ENCODE measurements around the gene IRAK3.
"Not testable (repeated sequence)": the region's sequence is repeated elsewhere in the genome, so short reads cannot be mapped to it uniquely, and the experiment has no call there.

The IRAK3 gene

DNA sequence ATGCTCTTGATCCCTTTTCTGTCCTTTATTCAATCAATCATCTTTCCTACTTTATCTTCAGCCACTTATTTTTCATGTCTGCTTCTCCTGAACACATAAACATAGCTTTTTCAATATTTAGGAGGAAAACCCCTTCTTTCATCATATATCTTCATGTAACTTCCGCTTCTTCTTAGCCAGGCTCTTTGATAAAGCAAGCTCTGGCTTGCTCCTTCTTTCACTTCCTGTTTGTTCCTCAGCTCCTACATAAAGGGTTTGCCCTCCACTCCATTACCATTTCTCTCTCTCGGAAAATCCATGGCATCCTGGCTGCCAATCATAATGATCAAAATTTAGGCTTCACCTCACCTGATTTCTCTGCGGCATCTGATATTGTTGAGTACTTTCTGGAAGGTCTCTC lies 79.5 kb downstream of the IRAK3 start:
- no peak for FAIRE-seq

DNA sequence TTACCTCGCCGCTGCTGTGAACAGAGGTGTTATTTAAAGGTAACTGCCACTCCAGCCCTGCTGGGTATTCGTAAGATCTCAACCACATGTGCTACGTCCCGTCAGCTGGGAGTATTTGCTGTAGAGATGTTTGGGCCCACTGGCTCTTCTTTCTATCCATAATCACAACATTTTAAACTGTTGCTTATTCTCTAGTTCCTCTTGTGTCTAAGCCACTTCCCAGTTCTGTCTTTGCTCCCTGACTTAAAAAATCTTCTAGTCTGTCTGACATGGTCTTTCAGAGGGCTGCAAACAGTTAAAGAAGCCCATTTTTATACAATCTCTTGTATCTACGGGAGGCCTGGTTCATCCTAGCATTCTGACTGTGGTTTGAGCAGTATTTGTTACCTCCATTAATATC lies 80.1 kb downstream of the IRAK3 start:
- FAIRE-seq: no peak

DNA sequence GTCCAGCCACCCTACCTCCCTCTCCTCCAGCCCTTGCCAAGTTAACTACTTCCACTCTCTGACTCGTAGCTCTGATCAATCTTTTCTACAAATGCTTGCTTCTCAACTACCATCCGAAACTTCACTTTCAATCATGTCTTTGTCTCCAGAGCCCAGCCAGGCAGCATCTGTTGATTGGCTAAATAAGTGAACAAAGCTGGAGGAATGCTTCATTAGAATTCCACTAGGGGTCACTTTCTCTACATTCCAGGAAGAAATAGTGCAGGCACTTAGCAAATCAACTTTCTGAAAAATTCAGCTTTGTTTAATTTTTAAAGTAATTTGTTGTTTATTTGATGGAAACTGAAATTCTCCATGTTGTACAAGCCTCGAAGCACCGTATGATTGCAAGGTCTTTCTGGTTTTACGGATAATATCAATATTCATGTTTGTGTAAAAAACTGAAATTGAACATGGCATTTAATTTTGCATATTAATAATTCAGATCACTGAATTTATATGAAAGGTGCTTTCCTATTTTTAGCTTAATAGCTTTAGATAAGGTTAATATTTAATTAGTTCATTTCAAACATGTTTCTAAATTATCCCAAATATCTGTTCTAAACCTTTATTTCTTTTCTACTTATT lies 80.9 kb downstream of the IRAK3 start:
- FAIRE-seq: peak; percentile 78

DNA sequence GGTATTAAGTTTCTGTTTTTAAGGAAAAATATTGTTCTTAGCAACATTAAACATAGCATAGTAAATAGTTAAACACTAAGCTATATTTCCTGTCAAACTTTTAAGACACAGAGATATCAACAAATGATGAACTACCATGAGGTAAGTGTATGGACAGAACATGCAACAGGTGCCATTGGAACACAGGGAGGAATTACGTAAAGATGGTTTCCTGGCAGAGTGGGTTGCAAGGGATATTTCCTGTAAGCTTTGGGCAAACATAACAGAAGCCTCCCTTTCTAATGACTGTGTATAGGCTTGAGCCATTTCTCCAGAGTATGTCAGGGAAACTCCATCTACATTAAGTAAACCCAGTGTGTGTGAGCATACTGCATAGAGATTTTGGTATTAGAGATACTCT lies 81.6 kb downstream of the IRAK3 start:
- FAIRE-seq: no peak

DNA sequence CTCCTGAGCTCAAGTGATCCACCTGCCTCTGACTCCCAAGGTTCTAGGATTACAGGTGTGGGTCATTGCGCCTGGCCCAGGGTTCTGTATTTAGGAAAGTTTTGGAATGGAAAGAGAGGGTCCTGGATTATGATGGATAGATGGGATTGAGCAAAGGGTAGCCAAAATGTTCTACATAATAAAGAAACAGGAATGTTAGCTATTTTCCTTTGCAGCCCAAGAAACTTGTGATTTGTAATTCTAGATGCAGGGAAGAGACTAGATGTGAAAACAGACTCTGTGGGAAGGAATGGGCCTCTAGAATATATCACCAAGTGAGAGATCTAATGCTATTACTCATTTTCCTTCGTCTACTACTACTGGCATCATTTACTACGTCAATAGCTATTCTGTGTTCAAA lies 83.6 kb downstream of the IRAK3 start:
- no peak for FAIRE-seq

DNA sequence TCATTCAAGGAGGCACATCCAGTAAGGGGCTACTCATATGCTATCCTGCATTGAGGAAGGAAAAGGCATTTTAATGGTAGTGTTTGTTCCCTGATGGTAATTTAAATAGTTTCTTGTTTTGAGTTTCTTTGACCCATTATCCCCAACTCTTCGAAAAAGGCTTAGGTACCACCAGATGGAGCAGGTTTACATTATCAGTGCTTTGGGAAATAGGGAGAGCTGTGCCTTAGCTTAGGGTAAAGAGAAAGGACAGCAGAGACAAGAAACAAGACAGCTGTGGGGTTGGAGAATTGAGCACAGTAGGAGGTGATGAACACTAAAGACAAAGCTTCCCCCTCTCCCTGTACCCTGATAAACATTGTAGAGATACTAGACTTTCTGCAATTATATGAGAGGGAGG lies 84.1 kb downstream of the IRAK3 start:
- no peak for FAIRE-seq

DNA sequence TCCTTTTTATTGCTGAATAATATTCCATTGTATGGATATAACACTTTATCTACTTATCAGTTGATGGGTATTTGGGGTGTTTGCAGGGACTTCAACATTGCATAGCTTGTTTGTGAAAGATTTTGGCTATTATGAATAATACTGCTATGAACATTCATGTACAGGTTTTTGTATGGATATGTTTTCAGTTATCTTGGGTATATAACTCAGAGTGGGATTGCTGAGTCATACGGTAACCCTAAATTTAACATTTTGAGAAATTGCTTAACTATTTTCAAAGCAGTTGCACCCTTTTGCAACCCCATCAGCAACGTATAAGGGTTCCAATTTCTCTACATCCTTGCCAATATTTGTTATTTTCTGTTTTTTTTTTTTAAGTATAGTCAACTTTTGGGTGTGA lies 86.0 kb downstream of the IRAK3 start:
- no peak for FAIRE-seq

DNA sequence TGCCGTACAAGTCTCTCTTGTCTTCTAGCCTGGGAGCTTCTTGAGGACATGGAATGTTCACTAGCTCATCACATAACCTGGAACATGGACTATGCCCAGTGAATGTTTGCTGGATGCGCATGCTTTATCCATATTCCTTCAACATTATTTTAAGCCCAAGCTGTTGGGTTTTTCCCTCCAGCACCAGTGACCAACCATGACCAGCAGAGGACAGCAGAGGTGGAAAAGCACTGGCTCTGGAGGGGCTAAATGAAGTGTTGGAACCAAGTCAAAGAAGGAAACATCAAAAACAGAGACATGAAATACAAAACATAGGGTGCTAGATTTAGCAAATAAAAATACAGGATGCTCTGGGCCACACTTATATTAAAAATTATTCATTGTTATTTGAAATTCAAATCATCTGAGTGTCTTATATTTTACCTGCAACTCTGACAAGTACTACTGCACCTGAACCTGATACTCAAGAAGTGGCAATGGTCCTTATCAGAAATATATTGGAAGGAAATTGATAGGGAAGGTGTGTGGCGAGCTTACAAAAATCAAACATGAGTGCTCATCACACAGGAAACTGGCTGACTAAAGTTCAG lies 90.2 kb downstream of the IRAK3 start:
- FAIRE-seq: no peak

DNA sequence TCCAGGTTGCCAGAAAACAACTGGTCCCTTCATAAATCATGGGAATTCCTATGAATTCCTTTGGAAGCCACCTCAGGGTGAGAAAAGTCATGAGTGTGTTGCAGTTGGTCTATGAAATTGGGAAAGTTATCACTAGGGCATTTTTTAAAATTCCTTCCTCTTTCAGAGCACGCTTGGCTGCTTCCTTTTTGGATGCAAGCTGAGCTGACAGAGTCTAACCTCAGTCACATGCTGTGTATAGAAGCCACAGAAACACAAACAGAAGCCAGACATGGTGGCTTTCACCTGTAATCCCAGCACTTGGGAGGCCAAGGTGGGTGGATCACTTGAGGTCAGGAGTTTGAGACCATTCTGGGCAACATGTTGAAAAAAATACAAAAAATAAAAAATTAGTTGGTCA lies 91.5 kb downstream of the IRAK3 start:
- no peak for FAIRE-seq

DNA sequence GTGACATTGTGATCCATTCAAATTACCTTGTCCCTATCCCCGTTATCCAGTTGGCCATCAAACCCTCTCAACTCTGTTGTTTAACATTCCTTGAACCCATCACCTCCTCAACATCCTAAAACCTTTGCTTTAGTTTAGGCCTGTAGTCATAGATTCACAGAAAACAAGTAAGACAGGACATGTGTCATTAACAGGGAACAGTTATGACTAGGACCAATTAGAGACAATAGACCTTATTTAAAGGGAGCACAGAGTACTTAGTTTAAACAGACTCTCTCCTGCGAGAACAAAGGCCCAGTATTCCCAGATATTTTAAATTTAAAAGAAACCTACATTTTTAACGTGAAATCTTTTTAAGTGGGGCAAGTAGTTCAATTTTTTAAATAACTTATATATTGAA lies 93.2 kb downstream of the IRAK3 start:
- FAIRE-seq: no peak

DNA sequence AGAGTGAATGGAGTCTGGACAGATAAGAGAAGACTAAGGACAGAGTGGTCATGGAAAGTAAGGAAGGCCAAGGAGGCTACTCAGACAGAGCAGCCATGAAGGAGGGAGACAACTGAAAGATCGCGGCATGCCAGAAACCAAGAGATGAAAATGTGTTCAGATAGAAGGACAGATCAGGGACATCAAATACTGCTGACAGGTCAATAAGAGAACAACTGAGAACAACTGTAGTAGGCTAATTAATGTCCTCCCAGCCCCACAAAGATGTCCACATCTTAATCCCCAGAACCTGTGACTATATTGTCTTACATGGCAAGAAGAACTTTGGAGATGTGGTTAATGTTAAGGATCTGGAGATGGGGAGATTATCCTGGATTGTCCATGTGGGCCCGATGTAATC lies 98.3 kb downstream of the IRAK3 start:
- FAIRE-seq: no peak

DNA sequence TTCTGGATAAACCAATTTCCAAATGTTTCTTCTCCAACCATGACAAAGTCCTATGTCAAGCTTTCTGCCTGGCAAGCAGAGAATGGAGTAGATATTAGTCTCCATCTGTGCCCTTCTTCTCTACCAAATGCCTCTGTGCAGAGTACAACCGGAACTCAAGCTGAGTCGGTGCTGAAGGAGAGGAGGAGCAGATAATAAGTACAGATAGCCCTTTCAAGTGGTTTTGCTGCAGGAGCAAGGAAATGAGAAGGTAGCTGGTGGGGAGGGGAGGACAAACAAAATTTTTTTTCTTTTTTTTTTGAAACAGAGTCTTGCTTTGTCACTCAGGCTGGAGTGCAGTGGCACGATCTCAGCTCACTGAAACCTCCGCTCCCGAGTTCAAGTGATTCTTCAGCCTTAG lies 99.1 kb downstream of the IRAK3 start:
- FAIRE-seq: no peak

DNA sequence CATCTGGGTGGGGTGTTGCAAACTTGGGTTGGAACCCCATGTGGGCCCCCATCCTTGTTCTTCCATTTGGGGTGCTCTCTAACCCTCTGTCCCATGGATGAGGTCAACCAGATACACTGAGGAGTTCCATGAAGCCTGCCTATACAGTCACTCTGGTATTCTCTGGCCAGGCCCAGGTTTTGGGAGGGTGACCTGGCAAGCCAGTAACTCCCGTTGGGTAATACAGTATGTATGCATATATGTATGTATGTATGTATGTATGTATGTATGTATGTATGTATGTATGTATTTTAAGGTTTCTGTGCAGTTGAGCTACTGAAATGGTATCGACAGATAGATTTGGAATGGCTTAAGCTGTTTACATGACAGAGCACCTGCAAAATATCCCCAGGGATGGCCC lies 100.5 kb downstream of the IRAK3 start:
- no peak for FAIRE-seq

DNA sequence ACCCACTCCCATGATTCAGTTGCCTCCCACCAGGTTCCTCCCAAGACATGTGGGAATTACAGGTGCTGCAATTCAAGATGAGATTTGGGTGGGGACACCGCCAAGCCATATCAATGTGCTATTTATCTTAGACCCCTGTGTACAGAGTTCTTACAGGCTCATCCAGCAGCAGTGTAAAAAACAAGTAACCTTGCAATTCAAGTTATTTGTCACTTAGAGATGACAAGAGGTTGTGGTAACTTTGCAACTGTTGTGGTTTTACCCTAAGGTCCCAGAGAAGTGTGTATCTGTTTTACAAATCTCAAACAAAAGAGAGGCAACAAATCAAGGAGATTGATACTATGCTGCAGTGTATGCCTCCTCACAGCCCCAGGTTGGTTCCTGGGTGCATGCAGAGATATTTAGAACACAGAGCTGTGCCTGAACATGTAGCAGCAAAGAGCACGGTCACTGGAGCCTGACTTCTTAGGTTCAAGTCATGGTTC lies 101.7 kb downstream of the IRAK3 start:
- no peak for FAIRE-seq

DNA sequence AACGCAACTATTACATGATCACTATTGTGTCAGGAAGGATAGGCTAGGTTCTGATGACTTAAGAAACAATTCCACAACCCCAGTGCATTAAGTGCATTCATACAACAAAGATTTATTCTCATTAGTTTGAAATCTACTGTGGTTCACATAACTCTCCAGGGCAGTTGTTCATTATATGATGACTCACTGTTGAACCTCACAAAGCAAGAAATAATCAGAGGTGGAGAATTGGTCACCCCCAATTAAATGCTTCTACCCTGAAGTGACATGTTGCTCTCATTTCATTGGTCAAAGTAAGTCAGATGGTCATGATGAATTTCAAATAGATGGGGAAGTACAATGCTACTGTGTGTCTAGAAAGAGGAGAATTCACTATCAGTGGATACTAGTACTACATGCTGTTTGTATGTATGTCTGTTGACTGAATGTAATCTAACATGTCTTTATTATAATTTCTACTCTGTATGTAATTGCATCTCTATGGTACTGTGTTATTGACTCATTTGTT lies 107.2 kb downstream of the IRAK3 start:
- FAIRE-seq: no peak

DNA sequence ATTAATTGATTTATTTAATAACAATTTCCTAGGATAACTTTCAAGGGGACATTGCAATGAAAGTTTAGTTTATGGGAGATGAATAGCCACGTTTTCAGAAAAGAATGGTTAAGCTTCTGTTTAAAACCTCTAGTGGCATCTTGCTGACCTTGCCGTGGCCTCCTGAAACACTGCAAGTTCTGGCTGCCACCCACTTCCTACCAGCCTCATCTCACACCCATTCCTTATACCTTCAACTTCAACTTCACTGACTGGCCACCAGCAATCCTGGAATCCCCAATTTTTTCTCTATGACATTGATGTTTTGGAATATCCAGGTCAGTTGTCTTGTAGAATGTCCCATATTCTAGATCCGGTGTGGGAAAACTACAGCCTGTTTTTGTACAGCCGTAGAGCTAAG lies 108.1 kb downstream of the IRAK3 start:
- FAIRE-seq: no peak

DNA sequence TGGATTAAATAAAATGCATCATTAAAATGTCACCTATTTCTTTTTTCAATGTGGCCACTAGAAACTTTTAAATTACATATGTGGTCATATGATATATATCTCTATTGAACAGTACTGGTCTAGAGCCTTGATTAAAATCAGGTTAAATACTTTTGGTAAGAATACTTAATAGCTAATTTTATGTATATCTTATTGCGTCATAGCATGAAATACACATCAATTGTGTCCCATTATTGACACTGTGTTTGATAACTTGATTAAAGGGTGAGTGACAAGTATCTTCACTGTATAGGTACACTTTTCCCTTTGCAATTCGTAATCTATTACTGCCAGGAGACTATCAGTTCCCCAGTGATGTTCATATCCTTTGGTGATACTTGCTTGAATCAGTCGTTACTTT lies 108.9 kb downstream of the IRAK3 start:
- FAIRE-seq: no peak

DNA sequence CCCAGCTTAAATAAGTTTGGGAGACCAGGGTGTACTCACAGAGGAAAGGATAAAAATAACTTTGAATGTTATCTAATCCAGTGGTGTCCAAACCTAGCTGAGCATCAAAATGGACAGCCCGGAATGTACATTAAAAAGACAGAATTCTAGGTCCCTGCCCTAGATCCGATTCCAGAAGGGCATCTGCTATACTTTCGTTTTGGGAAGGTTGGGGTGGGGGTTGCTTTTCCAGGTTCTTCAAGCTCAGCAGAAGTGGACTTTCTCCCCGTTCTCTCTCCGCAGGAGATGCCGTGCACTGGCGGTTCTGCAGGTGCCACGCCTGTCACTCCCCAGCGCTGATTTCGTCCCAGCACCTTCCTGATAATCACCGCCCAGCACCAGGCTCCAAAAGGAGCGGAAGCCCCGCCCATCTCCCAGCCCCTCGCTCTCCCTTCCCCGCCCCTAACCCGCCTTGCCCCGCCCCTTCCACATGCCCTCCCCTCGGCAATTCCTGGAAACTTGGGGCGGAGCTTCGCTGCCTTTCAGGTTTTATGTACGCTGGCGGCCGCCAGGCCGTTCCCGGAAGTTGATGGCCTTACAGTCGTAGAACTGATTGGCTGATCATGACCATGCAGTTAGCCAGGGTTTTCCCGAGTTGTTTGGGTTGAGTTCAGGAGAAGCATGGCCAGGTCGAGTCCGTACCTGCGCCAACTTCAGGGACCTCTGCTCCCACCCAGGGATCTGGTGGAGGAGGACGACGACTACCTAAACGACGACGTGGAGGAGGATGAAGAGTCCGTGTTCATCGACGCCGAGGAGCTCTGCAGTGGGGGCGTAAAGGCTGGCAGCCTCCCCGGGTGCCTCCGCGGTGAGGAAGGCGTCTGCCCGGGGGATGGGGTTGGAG lies 113.2 kb downstream of the IRAK3 start, which contains the start of gene HELB:
Gene HELB (plus strand): TSS at position 550 of the 883 bp plus-strand sequence. CDS start 111 bp downstream, at position 661.
- peak; percentile 98 for FAIRE-seq

DNA sequence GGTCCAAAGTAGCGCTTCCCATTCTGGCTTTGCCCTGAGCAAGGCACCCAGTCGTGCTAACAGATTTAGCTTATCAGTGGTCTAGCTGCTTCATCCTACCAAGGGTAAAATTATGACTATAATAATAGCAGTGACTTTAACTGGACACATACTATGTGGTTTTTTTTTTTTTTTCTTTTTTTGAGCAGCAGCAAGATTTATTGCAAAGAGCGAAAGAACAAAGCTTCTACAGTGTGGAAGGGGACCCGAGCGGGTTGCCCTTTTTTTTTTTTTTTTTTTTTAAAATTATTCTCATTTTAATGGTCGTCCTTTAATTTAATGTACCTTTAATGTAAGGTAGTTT lies 113.8 kb downstream of the IRAK3 start:
- no peak for FAIRE-seq

DNA sequence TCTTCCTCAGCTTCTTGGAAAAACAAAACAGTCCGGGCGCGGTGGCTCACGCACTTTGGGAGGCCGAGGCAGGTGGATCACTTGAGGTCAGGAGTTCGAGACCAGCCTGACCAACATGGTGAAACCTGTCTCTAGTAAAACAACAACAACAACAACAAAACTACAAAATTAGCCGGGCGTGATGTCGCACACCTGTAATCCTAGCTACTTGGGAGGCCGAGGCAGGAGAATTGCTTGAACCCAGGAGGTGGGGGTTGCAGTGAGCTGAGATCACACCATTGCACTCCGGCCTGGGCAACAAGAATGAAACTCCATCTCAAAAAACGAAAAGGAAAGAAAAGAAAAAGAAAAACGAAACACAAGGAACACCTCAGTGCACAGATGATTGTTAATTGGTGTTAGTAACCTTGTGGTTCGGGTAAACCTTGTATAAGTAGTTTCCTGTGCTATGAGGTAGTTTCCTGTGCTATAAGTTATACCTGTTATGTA lies 114.3 kb downstream of the IRAK3 start:
- FAIRE-seq: not testable (repeated sequence)
